Neuronal stem cell (in vitro differentiated cells): ENCODE data around the gene PSMD7.

Source experiments
- DNase-seq: peaks from one replicate; pipeline ENCODE4 v3.0.0-alpha.2; 2013; ENCODE audit warnings: low spot score
- H2AFZ ChIP-seq: one replicate; pipeline ENCODE4 v1.6.1; 2013; ENCODE audit warnings: mild to moderate bottlenecking, low read length, inconsistent platforms
- H2AK5ac ChIP-seq: 2 replicates; pipeline ENCODE4 v1.6.1; 2013; ENCODE audit warnings: low read depth, mild to moderate bottlenecking, inconsistent platforms, low read length, moderate library complexity, mixed read lengths
- H2BK120ac ChIP-seq: 2 replicates; pipeline ENCODE4 v1.6.1; 2013; ENCODE audit warnings: low read depth, mild to moderate bottlenecking, inconsistent platforms, low read length, moderate library complexity, mixed read lengths
- H2BK12ac ChIP-seq: one replicate; pipeline ENCODE4 v1.6.1; 2013; ENCODE audit warnings: low read length, inconsistent platforms
- H2BK15ac ChIP-seq: 2 replicates; pipeline ENCODE4 v1.6.1; 2013; ENCODE audit warnings: mild to moderate bottlenecking, low read length, inconsistent platforms, mixed read lengths
- H2BK5ac ChIP-seq: one replicate; pipeline ENCODE4 v1.6.1; 2013; ENCODE audit warnings: inconsistent platforms, mild to moderate bottlenecking, low read length, moderate library complexity
- H3K14ac ChIP-seq: one replicate; pipeline ENCODE4 v1.6.1; 2013; ENCODE audit warnings: low read length, inconsistent platforms
- H3K18ac ChIP-seq: 2 replicates; pipeline ENCODE4 v1.6.1; 2013; ENCODE audit warnings: low read length, inconsistent platforms
- H3K23ac ChIP-seq: 2 replicates; pipeline ENCODE4 v1.6.1; 2013; ENCODE audit warnings: low read depth, mild to moderate bottlenecking, mixed read lengths, low read length, inconsistent platforms; ENCODE audit not compliant: poor library complexity
- H3K27ac ChIP-seq: replicated peaks from 3 replicates; pipeline ENCODE4 v1.5.1; 2013; ENCODE audit warnings: low read length, inconsistent platforms
- H3K27me3 ChIP-seq, 3 experiments: 2 replicates each; pipeline ENCODE4 v1.6.1; 2013; ENCODE audit warnings: low read length in 3 of 3, mild to moderate bottlenecking in 2 of 3, inconsistent platforms in 1 of 3, low read depth in 1 of 3, mixed read lengths in 1 of 3, moderate library complexity in 1 of 3; ENCODE audit not compliant: control insufficient read depth in 3 of 3, insufficient read depth in 3 of 3
- H3K36me3 ChIP-seq, 2 donors: replicated peaks in 1 of 2; 2 replicates each; pipeline ENCODE4 v1.6.1; 2013; ENCODE audit warnings: low read length in 2 of 2; ENCODE audit not compliant: control insufficient read depth in 2 of 2, insufficient read depth in 2 of 2
- H3K4ac ChIP-seq: 2 replicates; pipeline ENCODE4 v1.6.1; 2013; ENCODE audit warnings: inconsistent platforms, mild to moderate bottlenecking, low read length, moderate library complexity
- H3K4me1 ChIP-seq, 2 donors: 1 replicate in 1 of 2; 2 replicates in 1 of 2; pipeline ENCODE4 v1.6.1; 2013; ENCODE audit warnings: low read length in 2 of 2, low read depth in 1 of 2; ENCODE audit not compliant: control insufficient read depth in 2 of 2, insufficient read depth in 1 of 2
- H3K4me2 ChIP-seq: one replicate; pipeline ENCODE4 v1.6.1; 2013; ENCODE audit warnings: mild to moderate bottlenecking, low read length, inconsistent platforms; ENCODE audit not compliant: insufficient read depth, poor library complexity, severe bottlenecking
- H3K4me3 ChIP-seq, 2 donors: 2 replicates each; pipeline ENCODE4 v1.5.1; 2013; ENCODE audit warnings: low read length in 2 of 2, mild to moderate bottlenecking in 2 of 2, inconsistent platforms in 1 of 2, moderate library complexity in 1 of 2
- H3K79me1 ChIP-seq: one replicate; pipeline ENCODE4 v1.6.1; 2013; ENCODE audit warnings: low read depth, mild to moderate bottlenecking, inconsistent platforms, low read length, moderate library complexity
- H3K9ac ChIP-seq: one replicate; pipeline ENCODE4 v1.6.1; 2013; ENCODE audit warnings: mild to moderate bottlenecking, low read depth, low read length, inconsistent platforms; ENCODE audit not compliant: poor library complexity
- H3K9me3 ChIP-seq, 2 donors: replicated peaks in 1 of 2; 2 replicates each; pipeline versions ENCODE3 to v1.6.1; 2013; ENCODE audit warnings: low read length in 2 of 2, mild to moderate bottlenecking in 2 of 2, inconsistent platforms in 1 of 2, low read depth in 1 of 2, mixed read lengths in 1 of 2, moderate library complexity in 1 of 2; ENCODE audit not compliant: control insufficient read depth in 2 of 2, insufficient read depth in 1 of 2
- H4K8ac ChIP-seq: one replicate; pipeline ENCODE4 v1.6.1; 2013; ENCODE audit warnings: low read depth, mild to moderate bottlenecking, inconsistent platforms, low read length, moderate library complexity
- H4K91ac ChIP-seq: one replicate; pipeline ENCODE4 v1.6.1; 2013; ENCODE audit warnings: low read length, low read depth, mild to moderate bottlenecking, inconsistent platforms; ENCODE audit not compliant: poor library complexity
- WGBS, 2 donors: extraction: QIAGEN DNeasy Blood & Tissue Kit; methylation state at CpG; one replicate each; pipeline ENCODE4 v1.1.7; 2013; ENCODE audit warnings: missing lambda C conversion rate in 2 of 2, mixed read lengths in 1 of 2; ENCODE audit not compliant: insufficient read length in 2 of 2, insufficient replicate concordance in 1 of 2; ENCODE audit errors: extremely low coverage in 2 of 2; 5-methylcytosine and 5-hydroxymethylcytosine counted together

Gene PSMD7

GRCh38 chr16:74277974-74278373 lies 18.6 kb upstream of the PSMD7 start:
- H3K4me1 ChIP-seq = peaks cover 1 to 19% of the 10 kb centered on the region in 2 donors
- no peak for DNase-seq
- H3K9me3 ChIP-seq = peaks cover 0 to 2% of the 10 kb centered on the region in 2 donors
- H2BK120ac ChIP-seq = no peak overlapping the region
- no peak overlapping the region for H3K27ac ChIP-seq
- no peak overlapping the region for H3K4me2 ChIP-seq
- H3K4me3 ChIP-seq = no peak overlapping the region
- H4K8ac ChIP-seq = no peak overlapping the region
- no peak overlapping the region for H2BK12ac ChIP-seq
- H3K36me3 ChIP-seq = no peaks in the 10 kb centered on the region
- no peaks in the 10 kb centered on the region for H3K79me1 ChIP-seq
- H2AFZ ChIP-seq = no peak overlapping the region
- H3K9ac ChIP-seq = no peak overlapping the region
- no peak overlapping the region for H4K91ac ChIP-seq
- no peak overlapping the region for H3K18ac ChIP-seq
- WGBS, 2 donors = no CpG with 5 or more reads among the region's 2 CpGs
- H3K4ac ChIP-seq = no peak overlapping the region
- H3K27me3 ChIP-seq = no peaks in the 10 kb centered on the region
- H2AK5ac ChIP-seq = no peak overlapping the region
- no peak overlapping the region for H3K23ac ChIP-seq
- H3K14ac ChIP-seq = no peak overlapping the region
- no peak overlapping the region for H2BK15ac ChIP-seq
- no peak overlapping the region for H2BK5ac ChIP-seq

GRCh38 chr16:74279266-74279665 lies 17.3 kb upstream of the PSMD7 start:
- Histone ChIP-seq H4K8ac (no peak overlapping the region), H2AK5ac (no peak overlapping the region), H3K36me3 (peaks cover 0 to 1% of the 10 kb centered on the region in 2 donors), H2BK12ac (no peak overlapping the region), H3K27ac (no peak overlapping the region), H3K27me3 (no peaks in the 10 kb centered on the region), H4K91ac (no peak overlapping the region), H3K79me1 (no peaks in the 10 kb centered on the region), H3K9ac (no peak overlapping the region), H3K14ac (no peak overlapping the region), H3K9me3 (peaks cover 2 to 5% of the 10 kb centered on the region in 2 donors), H3K23ac (no peak overlapping the region), H3K4me3 (no peak overlapping the region), H2BK15ac (no peak overlapping the region), H3K4me2 (no peak overlapping the region), H3K4ac (no peak overlapping the region), H3K4me1 (peaks cover 1 to 19% of the 10 kb centered on the region in 2 donors), H2BK5ac (no peak overlapping the region), H2AFZ (no peak overlapping the region), H3K18ac (no peak overlapping the region), H2BK120ac (no peak overlapping the region)
- no peak for DNase-seq
- no CpG with 5 or more reads among the region's 3 CpGs for WGBS, 2 donors

- Histone ChIP-seq H2BK12ac (no peak overlapping the region), H3K4me2 (no peak overlapping the region), H3K27me3 (no peaks in the 10 kb centered on the region), H4K8ac (no peak overlapping the region), H2AK5ac (no peak overlapping the region), H3K27ac (no peak overlapping the region), H3K4me3 (no peak overlapping the region), H3K36me3 (peaks cover 0 to 1% of the 10 kb centered on the region in 2 donors), H2BK120ac (no peak overlapping the region), H3K9ac (no peak overlapping the region), H3K23ac (no peak overlapping the region), H3K18ac (no peak overlapping the region), H3K14ac (no peak overlapping the region), H2BK5ac (no peak overlapping the region), H3K79me1 (no peaks in the 10 kb centered on the region), H2BK15ac (no peak overlapping the region), H2AFZ (no peak overlapping the region), H3K9me3 (peaks cover 2 to 5% of the 10 kb centered on the region in 2 donors), H4K91ac (no peak overlapping the region), H3K4me1 (peaks cover 1 to 19% of the 10 kb centered on the region in 2 donors), H3K4ac (no peak overlapping the region)
- no peak for DNase-seq
- no CpG with 5 or more reads among the region's 6 CpGs for WGBS, 2 donors
Observed at GRCh38 chr16:74279805-74280204, 16.8 kb upstream of the PSMD7 start.

- no peak overlapping the region for H3K9ac ChIP-seq
- no peak overlapping the region for H3K18ac ChIP-seq
- H3K4me2 ChIP-seq = no peak overlapping the region
- no peak overlapping the region for H2BK15ac ChIP-seq
- no CpG with 5 or more reads among the region's 5 CpGs for WGBS, 2 donors
- H3K9me3 ChIP-seq = peaks cover 2 to 5% of the 10 kb centered on the region in 2 donors
- no peak overlapping the region for H2AK5ac ChIP-seq
- no peak overlapping the region for H3K4me3 ChIP-seq
- H2AFZ ChIP-seq = no peak overlapping the region
- no peak overlapping the region for H3K23ac ChIP-seq
- no peak overlapping the region for H4K8ac ChIP-seq
- H3K4me1 ChIP-seq = peaks cover 1 to 16% of the 10 kb centered on the region in 2 donors
- H3K27me3 ChIP-seq = no peaks in the 10 kb centered on the region
- no peak for DNase-seq
- peaks cover 0 to 1% of the 10 kb centered on the region in 2 donors for H3K36me3 ChIP-seq
- H2BK12ac ChIP-seq = no peak overlapping the region
- H2BK120ac ChIP-seq = no peak overlapping the region
- no peak overlapping the region for H3K4ac ChIP-seq
- H3K79me1 ChIP-seq = no peaks in the 10 kb centered on the region
- no peak overlapping the region for H3K14ac ChIP-seq
- no peak overlapping the region for H3K27ac ChIP-seq
- H2BK5ac ChIP-seq = no peak overlapping the region
- no peak overlapping the region for H4K91ac ChIP-seq
Observed at GRCh38 chr16:74280448-74280847, 16.2 kb upstream of the PSMD7 start.
